Activated CD8-positive, alpha-beta T cell treated with anti-CD3 and anti-CD28 coated beads for 36 hours (primary cell): Measurements from ENCODE around the gene NLRP10. TPM values are rescaled to one million over a fixed set of nuclear protein-coding genes. Genes with fewer than 3 reads are reported as not detected.

Experiments used
- ATAC-seq: fragments of 200-7000 bp; cut with Tn5 transposase; one replicate; pipeline ENCODE4 v1.10.0; 2021; ENCODE audit warnings: mild to moderate bottlenecking, moderate library complexity
- CTCF ChIA-PET: fragments of 350-600 bp; sonication (Branson Sonifier 250); formaldehyde crosslinking; loops from one replicate; lab custom pipeline; 2021; ENCODE audit warnings: antibody characterized with exemption; lab: Charles Lee
- POLR2A ChIA-PET: fragments of 350-600 bp; sonication (Branson Sonifier 250); formaldehyde crosslinking; loops from one replicate; lab custom pipeline; 2021; ENCODE audit warnings: antibody characterized with exemption; lab: Charles Lee
- DNase-seq: peaks from one replicate; pipeline ENCODE4 v3.0.0-alpha.2; 2020
- H3K27ac Mint-ChIP-seq: one replicate; pipeline ENCODE4 v1.8.0; 2021; ENCODE audit warnings: mild to moderate bottlenecking, mixed read lengths
- H3K27me3 Mint-ChIP-seq: one replicate; pipeline ENCODE4 v1.8.0; 2021; ENCODE audit warnings: mixed read lengths
- H3K36me3 Mint-ChIP-seq: one replicate; pipeline ENCODE4 v1.8.0; 2021; ENCODE audit warnings: low read depth, mixed read lengths
- H3K4me1 Mint-ChIP-seq: one replicate; pipeline ENCODE4 v1.8.0; 2021; ENCODE audit warnings: low read depth, mixed read lengths
- H3K4me3 Mint-ChIP-seq: one replicate; pipeline ENCODE4 v1.8.0; 2021; ENCODE audit warnings: mild to moderate bottlenecking, moderate library complexity, mixed read lengths
- H3K9me3 Mint-ChIP-seq: one replicate; pipeline ENCODE4 v1.8.0; 2021; ENCODE audit warnings: mixed read lengths
- intact Hi-C: fragments of 100-400 bp; cut with micrococcal nuclease; formaldehyde crosslinking; loops from one replicate; pipeline ENCODE4 v1.10.0; 2022
- total RNA-seq, 2 experiments: library from RNA; stranded (reverse); gene quantifications; one replicate each; pipeline ENCODE4 v1.2.3, GENCODE V29; 2021
- TF ChIP-seq, protein P1 (sequence below): fragments of 200-600 bp; IDR thresholded peaks from one replicate; pipeline ENCODE4 v1.8.0; 2022; ENCODE audit warnings: antibody characterized with exemption, mild to moderate bottlenecking

Gene NLRP10
- total RNA-seq, 2 experiments from 2014 or later = not detected

DNA sequence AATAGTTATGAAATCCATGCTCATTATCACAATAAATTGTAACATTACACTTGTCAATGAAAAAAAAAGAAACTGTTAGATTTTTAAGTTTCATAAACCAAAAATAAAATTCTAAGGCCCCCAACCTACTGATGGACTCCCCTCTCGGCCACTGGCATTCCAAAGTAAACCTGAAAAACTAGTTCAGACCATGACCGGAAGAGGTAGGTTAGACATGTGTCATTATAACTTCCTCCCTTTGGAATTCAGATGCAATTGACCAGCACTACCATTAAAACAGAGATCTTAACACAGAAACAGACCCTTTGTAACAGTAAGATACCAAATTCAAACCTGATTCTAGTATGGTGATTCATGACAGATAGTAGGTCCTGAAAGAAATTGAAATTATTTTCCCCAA is 47.1 kb downstream of the NLRP10 start:
- DNase-seq (no peak), ATAC-seq (no peak)
- Mint-ChIP-seq H3K4me3 (no peak overlapping the region), H3K27ac (no peak overlapping the region), H3K36me3 (no peaks in the 10 kb centered on the region), H3K9me3 (no peaks in the 10 kb centered on the region), H3K27me3 (peaks cover 5% of the 10 kb centered on the region), H3K4me1 (no peaks in the 10 kb centered on the region)
- TF ChIP-seq, protein P1, sequence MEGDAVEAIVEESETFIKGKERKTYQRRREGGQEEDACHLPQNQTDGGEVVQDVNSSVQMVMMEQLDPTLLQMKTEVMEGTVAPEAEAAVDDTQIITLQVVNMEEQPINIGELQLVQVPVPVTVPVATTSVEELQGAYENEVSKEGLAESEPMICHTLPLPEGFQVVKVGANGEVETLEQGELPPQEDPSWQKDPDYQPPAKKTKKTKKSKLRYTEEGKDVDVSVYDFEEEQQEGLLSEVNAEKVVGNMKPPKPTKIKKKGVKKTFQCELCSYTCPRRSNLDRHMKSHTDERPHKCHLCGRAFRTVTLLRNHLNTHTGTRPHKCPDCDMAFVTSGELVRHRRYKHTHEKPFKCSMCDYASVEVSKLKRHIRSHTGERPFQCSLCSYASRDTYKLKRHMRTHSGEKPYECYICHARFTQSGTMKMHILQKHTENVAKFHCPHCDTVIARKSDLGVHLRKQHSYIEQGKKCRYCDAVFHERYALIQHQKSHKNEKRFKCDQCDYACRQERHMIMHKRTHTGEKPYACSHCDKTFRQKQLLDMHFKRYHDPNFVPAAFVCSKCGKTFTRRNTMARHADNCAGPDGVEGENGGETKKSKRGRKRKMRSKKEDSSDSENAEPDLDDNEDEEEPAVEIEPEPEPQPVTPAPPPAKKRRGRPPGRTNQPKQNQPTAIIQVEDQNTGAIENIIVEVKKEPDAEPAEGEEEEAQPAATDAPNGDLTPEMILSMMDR = no peak
- intact Hi-C loops = no loop called here
- POLR2A ChIA-PET = no interaction called here
- CTCF ChIA-PET = no interaction called here

Other genes starting within 250 kb of the NLRP10 start
- not detected for gene OR5P2, start 168.5 kb downstream of the NLRP10 start, total RNA-seq
- not detected for gene OR5P3, start 134.6 kb downstream of the NLRP10 start, total RNA-seq
- not detected for gene OR10A6, start 34.2 kb downstream of the NLRP10 start, total RNA-seq
- gene OR10A3, start 23.7 kb downstream of the NLRP10 start, total RNA-seq = not detected
- 100 to 1,000 TPM; 303 to 309 TPM for gene EIF3F, start 21.9 kb upstream of the NLRP10 start, total RNA-seq
- under 1 TPM; 0.05 to 0.16 TPM for gene TUB, start 115.8 kb upstream of the NLRP10 start, total RNA-seq
- 1 to 10 TPM; 7.6 to 7.7 TPM for gene RIC3, start 203.6 kb upstream of the NLRP10 start, total RNA-seq